Glomerular visceral epithelial cell (primary cell): ENCODE results near the gene AFDN.

Experiments used
- DNase-seq: peaks from one replicate; pipeline ENCODE4 v3.0.0-alpha.2; 2016; ENCODE audit errors: extremely low spot score

The AFDN gene

DNA sequence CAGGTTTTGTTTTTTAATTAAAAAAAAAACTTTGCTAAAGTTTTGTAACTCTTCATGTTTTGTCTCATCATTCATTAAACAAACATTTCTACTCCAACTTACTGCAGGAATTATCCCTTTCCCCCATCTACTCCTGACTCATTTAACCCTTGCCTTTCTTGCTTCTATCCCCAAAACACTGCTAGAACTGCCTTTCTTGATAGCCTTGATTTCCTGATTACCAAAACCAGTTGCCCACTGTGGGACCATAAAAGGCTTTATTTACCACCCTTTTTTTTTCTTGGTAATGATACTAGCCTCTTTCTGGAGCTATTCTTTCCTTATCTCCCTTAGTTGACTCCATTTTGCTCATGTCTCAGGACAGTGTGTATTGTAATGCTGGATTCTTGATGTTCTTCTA is 15.3 kb downstream of the AFDN start:
- no peak for DNase-seq

GRCh38 chr6:167842457-167842856 is 15.7 kb downstream of the AFDN start:
- DNase-seq = no peak

DNA sequence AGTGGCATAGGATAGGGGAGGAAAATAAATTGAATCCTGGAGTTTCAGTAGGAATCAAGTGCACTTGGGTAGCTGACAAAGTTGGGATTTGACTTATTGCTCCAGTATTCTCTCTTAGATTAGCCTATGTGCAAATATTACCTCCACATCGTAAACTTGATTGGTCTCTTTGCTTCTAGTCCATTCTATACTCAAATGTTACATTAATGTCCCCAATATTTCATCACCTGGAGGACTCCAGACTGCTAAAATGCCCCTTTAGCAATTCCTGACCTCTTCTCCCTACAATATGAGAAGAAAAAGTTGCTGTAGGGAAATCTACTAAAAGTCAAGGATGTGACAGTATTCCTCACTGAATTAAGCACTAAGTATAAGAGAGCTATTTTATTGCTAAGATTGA is 16.3 kb downstream of the AFDN start:
- DNase-seq = no peak

GRCh38 chr6:167845856-167846255 is 19.1 kb downstream of the AFDN start:
- no peak for DNase-seq

DNA sequence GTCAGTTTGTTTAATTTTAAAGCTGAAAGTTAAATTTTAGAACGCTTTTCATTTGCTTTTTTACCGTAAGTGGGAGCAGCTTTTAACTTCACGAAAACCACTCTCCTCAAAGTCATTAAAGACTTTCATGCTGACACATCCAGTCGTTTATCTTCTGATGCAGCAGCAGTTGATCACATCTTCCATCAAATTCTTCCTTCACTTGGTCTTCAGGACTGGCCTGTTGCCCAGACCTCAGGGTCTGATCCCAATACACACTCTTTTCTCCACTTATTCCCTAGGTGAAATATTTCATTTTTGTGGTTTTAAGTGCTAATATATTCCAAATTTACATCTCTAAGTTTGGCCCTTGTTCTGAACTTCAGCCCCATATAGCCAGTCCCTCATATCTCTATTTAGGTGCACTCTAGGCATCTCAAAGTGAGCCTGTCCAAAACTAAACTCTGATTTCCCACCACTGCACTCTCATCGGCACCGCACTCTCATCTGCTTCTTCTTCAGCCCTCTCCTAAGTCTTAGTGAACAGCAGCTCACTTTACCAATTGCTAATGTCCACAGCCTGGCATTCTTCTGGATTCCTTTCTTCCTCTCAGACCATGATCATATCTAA is 20.4 kb downstream of the AFDN start:
- no peak for DNase-seq

- DNase-seq = no peak
Measured at GRCh38 chr6:167847936-167848335, 21.2 kb downstream of the AFDN start.

DNA sequence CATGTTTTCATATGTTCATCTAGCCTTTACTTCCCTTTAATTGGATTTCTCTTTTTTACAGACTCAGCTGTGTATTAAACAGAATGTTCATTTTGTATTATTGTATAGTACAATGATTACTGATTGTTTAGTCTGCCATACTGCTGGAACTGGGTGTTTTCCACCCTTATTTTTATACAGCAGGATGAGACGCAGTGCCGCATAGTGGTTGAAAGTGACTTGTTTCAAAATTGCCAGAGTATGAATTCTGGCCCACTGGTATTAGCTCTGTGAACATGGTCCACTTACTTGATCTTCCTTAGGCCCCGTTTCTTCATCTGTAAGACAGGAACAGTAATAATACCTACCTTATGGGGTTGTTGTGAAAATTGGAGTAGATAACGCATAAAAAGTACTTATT is 22.1 kb downstream of the AFDN start:
- DNase-seq = no peak

GRCh38 chr6:167849846-167850459 is 23.2 kb downstream of the AFDN start:
- DNase-seq = peak; percentile 74

DNA sequence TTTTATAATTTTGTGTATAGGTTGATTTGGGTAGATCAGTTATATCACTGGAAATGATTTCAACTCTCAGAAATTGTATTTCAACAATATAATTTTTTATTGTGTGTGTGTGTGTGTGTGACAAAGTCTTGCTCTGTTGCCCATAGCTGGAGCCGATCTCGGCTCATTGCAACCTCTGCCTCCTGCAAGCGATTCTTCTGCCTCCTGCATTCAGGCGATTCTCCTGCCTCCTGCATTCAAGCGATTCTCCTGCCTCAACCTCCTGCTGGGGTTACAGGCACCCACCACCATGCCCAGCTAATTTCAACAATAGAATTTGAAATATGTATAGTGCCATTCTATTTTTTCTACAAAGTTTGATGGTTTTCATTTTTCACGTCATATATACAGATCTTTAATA is 24.1 kb downstream of the AFDN start:
- no peak for DNase-seq

DNA sequence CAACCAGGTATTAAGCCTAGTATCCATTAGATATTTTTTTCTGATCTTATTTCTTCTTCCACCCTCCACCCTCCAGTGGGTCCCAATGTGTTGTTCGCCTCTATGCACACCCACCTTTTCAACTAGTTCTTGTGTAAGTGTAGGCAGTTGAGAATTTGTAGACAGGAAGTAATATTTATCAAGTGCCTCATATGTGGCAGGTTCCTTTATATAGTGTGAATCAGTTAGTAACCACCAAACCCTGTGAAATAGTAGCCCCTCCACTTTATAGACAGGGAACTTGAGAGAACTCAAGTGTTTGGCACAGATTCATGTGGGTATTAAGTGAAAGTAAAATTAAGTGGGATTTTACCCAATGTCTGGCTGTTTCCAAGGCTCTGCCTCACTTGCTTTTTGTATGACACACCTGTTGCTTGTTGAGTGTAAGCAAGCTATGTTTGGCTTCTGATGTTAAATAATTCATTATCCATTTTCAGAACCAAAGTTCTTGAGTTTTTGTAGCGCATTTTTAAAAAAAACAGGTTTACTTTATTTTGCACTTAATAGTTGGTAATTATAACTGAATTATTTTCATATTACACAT is 24.8 kb downstream of the AFDN start:
- DNase-seq = peak; percentile 49

DNA sequence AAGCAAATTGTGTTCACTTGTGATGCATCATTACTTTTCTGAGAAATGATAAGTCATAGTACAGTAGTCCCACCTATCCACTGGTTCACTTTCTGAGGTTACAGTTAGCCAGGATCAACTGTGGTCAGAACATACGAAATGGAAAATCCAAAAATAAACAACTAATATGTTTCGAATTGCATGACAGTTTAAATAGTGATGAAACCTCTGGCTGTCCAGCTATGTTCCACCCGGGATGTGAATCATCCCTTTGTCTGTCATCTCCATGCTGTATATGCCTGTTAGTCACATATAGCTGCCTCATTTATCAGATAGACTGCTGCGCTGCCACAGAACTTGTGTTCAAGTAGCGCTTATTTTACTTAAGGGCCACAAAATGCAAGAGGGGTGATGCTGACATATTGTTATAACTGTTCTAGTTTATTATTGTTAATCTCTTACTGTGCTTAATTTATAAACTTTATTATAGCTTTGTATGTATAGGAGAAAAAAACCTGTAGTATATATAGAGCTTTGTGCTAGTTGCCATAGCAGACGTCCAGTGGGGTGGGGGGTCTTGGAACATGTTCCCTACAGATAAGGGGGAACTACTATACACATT is 29.2 kb downstream of the AFDN start:
- peak; percentile 89 for DNase-seq

DNA sequence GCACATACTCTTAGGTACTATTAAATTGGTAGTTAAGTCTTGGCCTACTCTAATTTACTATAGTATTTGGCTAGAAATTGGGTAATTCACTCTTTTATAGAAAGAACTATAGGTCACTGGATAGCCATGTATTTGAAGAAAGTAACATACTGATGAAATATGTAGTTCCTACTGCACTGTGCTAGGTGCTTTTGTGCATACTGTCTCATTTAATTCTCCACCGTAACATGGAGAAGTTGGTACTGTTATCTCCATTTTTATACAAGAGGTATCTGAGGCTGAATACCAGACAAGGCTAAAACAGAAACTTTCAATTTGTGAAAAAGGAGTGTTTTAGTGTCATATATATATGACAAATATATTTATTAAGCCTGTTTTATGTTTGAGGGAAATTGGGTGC is 29.8 kb downstream of the AFDN start:
- no peak for DNase-seq

DNA sequence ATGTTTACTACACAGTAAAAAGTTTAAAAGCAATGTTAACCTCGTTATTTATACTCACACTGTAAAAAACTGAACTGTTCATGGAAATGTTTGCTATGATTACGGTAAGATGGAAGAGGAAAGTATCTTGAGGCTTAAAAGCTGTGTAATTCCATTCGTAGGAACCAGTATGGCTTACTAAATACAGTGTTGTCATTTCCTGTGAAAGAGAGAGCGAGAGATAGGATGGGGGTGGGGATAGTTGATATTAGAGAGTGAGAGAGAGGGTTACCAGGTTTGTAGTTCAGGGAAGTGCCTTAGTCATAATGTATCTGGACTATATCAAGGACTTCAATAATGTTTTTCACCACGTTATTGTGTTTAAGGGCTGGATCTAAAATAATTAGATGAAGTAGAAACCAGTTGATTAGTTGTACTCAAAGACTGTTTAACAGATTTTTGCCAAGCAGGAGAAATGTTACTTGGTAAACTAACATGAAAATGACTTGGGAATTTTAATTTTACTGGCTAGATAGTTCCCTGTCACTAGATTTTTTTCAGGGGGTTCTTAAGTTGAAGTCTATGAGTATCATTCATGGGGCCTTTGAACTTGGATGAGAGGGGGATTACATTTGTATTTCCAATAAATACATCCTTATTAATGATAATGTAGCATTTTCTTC is 30.4 kb downstream of the AFDN start:
- peak; percentile 67 for DNase-seq

- DNase-seq = no peak
Measured at GRCh38 chr6:167858086-167858591, 31.4 kb downstream of the AFDN start.

DNA sequence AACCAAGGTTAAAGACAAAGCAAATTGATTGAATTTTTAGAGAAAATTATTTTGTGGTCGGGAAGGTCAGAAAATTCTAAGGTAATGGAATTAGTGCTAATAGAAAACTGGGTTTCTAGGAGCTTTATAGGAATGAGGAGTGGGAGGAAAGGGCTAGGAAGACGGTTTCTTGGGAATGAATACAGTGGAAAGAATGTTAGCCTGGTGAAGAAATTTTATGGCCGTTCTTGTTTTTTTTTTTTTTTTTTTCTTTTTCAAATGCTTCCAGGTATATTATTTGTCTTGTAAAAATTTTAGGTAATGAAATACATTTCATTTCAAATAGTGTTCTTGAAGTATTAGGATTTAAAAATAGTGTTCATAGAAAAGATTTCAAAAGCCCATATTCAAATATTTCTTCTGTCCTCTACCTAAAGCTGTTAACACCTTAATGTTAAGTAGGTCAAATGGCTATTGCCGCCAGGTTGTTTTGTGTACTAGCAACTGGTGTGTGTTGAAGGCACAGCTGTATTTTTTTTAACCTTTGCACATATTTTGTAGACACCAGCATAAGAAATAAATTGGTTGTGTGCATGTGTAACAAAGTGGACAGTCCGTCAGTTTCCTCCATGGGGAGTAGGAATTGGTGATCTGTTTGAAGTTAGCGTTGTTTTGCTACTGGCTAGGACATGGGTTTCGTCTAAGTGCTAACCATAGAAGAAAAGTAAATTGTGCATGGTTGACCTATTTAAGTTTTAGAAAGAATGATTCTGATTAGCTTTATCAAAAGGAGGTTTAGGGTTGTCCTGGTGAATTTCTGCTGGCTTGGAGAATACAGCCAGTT is 32.3 kb downstream of the AFDN start:
- no peak for DNase-seq

- peak; percentile 49 for DNase-seq
Measured at GRCh38 chr6:167860550-167861226, 34.0 kb downstream of the AFDN start.

GRCh38 chr6:167861424-167861823 is 34.7 kb downstream of the AFDN start:
- no peak for DNase-seq

DNA sequence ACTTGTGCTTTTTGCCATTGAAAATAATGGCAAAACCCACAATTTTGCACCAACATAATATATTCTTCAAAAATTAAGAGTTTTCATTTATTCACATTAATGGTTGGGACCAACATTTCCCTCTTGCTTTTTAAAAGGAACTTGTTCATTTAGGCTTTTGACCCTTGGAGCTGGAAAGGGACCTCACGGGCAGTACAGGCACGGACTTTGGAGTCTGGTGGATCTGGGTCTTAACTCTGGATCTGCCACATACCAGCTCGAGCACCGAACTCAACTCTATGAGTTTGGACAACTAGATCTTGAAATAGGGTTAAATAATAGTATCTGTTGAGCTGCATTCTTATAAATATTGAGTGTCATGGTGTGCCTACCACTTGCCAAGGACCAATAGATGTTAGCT is 37.2 kb downstream of the AFDN start:
- no peak for DNase-seq

GRCh38 chr6:167866642-167867041 is 39.9 kb downstream of the AFDN start:
- DNase-seq = no peak

DNA sequence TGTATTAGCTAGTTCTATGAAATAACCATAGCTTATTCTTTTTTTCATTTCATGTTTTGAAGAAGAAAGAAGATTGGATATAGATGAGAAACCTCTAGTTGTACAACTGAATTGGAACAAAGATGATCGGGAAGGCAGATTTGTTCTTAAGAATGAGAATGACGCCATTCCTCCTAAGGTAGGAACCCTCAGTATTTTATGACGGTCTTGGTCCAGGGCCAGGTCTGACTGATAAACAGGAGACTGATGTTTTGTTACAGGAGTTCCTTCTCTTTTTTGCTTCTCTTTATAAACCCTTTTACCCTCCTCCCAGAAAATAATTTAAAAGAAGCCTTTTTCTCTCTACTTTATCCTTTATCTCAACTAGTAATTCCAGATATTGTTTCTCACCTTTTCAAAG is 43.6 kb downstream of the AFDN start:
- no peak for DNase-seq
